Esophagus squamous epithelium (tissue), 5 donors: Measurements from ENCODE around the gene SEMA4C. TPM values are rescaled to one million over a fixed set of nuclear protein-coding genes. Genes with fewer than 3 reads are reported as not detected.
A peak's percentile ranks its signal among the peaks of the same experiment; 100 is the strongest.

ENCODE experiments used
- DNase-seq: peaks from one replicate; lab custom pipeline; 2025; lab: John Stamatoyannopoulos, UW
- H3K27ac ChIP-seq, 4 donors: fragments of 200-600 bp; sonication (generic); one replicate each; pipeline ENCODE4 v1.5.1; 2016 to 2019; ENCODE audit warnings: mild to moderate bottlenecking in 1 of 4
- H3K27me3 ChIP-seq, 4 donors: fragments of 200-600 bp; sonication (generic); 1 replicate in 3 of 4; 2 replicates in 1 of 4; pipeline versions ENCODE4 v1.5.1 to v1.6.0; 2017 to 2021; ENCODE audit warnings: antibody characterized with exemption in 1 of 4
- H3K36me3 ChIP-seq, 3 donors: fragments of 200-600 bp; sonication (generic); one replicate each; pipeline ENCODE4 v1.5.1; 2016 to 2019
- H3K4me1 ChIP-seq, 3 donors: fragments of 200-600 bp; sonication (generic); one replicate each; pipeline ENCODE4 v1.5.1; 2017 to 2019
- H3K4me3 ChIP-seq, 4 donors: fragments of 200-600 bp; sonication (generic); 1 replicate in 3 of 4; 2 replicates in 1 of 4; pipeline ENCODE4 v1.5.1; 2016 to 2019; ENCODE audit warnings: mild to moderate bottlenecking in 2 of 4, moderate library complexity in 1 of 4
- H3K9me3 ChIP-seq, 3 donors: fragments of 200-600 bp; sonication (generic); one replicate each; pipeline ENCODE4 v1.5.1; 2016 to 2019
- POLR2A ChIP-seq, 4 donors: fragments of 450-650 bp; IDR thresholded peaks; one replicate each; pipeline ENCODE4 v1.6.1; 2017; ENCODE audit warnings: antibody characterized with exemption in 4 of 4, mild to moderate bottlenecking in 4 of 4, moderate library complexity in 3 of 4
- WGBS, 2 donors: methylation state at CpG; one replicate each; pipeline ENCODE4 v1.1.5; 2018; 5-methylcytosine and 5-hydroxymethylcytosine counted together
- intact Hi-C: fragments of 100-400 bp; cut with DNase I; formaldehyde crosslinking; loops from one replicate; pipeline ENCODE4 v1.15.0; 2022
- total RNA-seq, 4 donors: library from RNA; depleted of rRNA; stranded (reverse); fragments of >200 nt; gene quantifications; one replicate each; pipeline ENCODE4 v1.1.0, GENCODE V29; 2016
- TF ChIP-seq, protein P1 (sequence below), 6 experiments: fragments of 450-650 bp in 4 of 6; fragments of 200-600 bp in 2 of 6; sonication (generic) in 2 of 6; IDR thresholded peaks; one replicate each; pipeline ENCODE4 v1.5.1; 2016 to 2019; ENCODE audit warnings: antibody characterized with exemption in 6 of 6, mild to moderate bottlenecking in 4 of 6, moderate library complexity in 4 of 6
- donor health status: DM: yes; HTN: yes; CAD: no.

SEMA4C gene
- total RNA-seq, 4 donors from 2014 or later: 7.4 to 23.8 (median 12.8) TPM

DNA sequence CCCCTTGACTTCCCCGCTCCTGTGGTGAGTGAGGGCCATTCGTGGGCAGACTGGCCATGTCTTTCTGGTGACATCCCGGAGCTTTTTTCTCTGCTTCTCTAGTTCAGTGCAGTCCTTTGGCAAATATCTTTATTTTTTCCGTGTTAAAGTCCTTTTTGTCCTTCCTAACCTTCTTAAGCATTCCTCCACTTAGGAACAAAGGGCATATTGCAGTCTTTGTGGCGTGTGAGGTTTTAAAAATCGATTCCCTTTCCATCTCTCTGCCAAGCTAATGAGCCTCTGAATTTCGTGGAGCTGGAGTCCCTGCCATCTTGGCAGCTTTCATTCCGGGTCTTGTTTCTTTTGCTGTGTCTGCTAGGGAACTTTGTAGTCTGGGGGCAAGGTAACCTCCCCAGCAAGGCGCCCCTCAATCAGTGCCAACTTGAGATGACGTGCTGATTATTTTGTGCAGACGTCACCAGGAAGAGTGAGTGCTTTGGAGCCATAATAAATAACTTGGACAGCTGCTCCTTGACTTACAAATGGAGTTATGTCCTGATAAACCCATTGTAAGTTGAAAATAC lies 48.7 kb downstream of the SEMA4C start:
- no peak overlapping the region for H3K4me3 ChIP-seq
- TF ChIP-seq POLR2A (IDR thresholded peaks at IDR 0.05): no peak
- TF ChIP-seq, protein P1, sequence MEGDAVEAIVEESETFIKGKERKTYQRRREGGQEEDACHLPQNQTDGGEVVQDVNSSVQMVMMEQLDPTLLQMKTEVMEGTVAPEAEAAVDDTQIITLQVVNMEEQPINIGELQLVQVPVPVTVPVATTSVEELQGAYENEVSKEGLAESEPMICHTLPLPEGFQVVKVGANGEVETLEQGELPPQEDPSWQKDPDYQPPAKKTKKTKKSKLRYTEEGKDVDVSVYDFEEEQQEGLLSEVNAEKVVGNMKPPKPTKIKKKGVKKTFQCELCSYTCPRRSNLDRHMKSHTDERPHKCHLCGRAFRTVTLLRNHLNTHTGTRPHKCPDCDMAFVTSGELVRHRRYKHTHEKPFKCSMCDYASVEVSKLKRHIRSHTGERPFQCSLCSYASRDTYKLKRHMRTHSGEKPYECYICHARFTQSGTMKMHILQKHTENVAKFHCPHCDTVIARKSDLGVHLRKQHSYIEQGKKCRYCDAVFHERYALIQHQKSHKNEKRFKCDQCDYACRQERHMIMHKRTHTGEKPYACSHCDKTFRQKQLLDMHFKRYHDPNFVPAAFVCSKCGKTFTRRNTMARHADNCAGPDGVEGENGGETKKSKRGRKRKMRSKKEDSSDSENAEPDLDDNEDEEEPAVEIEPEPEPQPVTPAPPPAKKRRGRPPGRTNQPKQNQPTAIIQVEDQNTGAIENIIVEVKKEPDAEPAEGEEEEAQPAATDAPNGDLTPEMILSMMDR (IDR thresholded peaks at IDR 0.05): no peak
- no peaks in the 10 kb centered on the region for H3K27me3 ChIP-seq
- peaks cover 23 to 64% (median 29%) of the 10 kb centered on the region in 3 donors for H3K4me1 ChIP-seq
- WGBS, 2 donors: 73% methylated on average over 10 to 11 of the region's 11 CpGs
- H3K9me3 ChIP-seq: no peaks in the 10 kb centered on the region
- intact Hi-C loops: no loop called here
- DNase-seq: no peak
- H3K27ac ChIP-seq: no peak overlapping the region
- peaks cover 5 to 53% (median 6%) of the 10 kb centered on the region in 3 donors for H3K36me3 ChIP-seq

DNA sequence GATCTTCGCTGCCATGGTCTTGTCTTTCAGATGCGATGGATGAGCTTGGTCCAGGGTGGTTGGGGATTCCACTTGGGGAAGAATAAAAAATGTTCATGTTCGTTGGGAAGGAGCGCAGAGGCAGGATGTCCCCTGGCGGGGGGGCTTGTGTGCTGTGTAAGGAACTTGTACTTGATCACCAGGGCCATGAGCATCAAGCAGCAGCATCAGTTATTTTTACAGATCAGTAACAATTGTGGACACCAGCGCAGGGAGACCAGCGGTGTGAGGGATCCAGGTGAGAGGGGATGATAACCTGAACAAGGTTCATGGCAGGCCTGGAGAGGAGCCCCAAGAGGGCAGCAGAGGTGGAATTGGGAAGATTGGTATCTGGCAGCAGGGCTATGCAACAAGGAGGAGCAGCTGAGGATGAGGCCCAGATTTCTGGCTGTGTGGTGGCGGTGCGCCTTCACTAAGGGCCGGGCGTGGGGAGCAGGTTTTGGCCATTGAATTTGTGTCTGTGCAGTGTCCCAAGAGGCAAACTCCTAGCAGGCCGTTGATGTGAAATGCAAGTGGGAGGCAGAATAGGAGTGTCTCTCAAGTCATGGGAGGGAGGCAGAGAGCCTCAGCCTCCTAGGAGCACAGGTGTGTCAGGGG lies 49.9 kb downstream of the SEMA4C start:
- intact Hi-C loops: loop anchor here (5.0 kb wide), 1 partner anchor 32 kb away; no protein-coding TSS in a partner anchor
- no peak for DNase-seq
- no peak overlapping the region for H3K4me3 ChIP-seq
- no peak overlapping the region for H3K27ac ChIP-seq
- H3K36me3 ChIP-seq: peaks cover under 1 to 41% (median 3%) of the 10 kb centered on the region in 3 donors
- TF ChIP-seq, protein P1 (IDR thresholded peaks at IDR 0.05): no peak
- TF ChIP-seq POLR2A (IDR thresholded peaks at IDR 0.05): no peak
- H3K27me3 ChIP-seq: no peaks in the 10 kb centered on the region
- H3K9me3 ChIP-seq: no peaks in the 10 kb centered on the region
- peaks cover 23 to 69% (median 32%) of the 10 kb centered on the region in 3 donors for H3K4me1 ChIP-seq
- WGBS, 2 donors: 88 to 90% methylated on average over 10 of the region's 12 CpGs

DNA sequence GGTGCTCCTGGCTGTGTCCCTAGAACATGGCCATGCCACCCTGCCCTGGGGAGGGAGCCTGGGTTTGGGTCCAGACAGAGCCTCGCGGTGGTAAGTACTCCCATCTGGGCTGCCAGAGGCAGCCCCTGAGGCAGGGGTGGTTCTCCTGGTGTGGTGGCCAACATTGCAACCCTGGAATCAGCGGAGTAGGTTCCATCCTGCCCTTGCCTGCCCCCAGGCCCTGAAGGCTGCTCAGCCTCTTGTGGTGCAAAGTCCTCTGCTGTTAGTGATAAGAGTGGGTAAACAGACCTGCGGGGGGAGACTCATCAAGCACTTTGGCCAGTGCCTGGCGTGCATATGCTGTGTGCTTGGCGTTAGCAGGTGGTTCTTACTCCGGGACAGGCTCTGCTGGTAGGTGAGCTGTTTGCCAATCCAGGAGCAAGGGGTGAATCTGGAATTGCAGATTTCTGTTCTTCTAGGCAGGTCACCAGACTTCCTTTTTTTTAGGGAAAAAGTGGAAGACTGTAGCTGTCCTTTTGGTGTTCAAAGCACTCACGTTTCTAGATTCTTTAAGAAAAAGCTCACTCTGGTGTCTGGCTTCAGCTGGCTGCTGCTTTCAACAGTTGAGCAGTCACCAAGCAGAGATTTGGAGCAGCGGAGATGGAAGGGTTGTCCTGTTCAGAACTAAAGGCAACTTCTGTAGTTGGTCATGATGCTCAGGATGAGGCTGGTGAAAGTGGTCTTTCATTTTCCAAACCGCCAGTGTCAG lies 50.6 kb downstream of the SEMA4C start:
- Histone ChIP-seq H3K9me3 (no peaks in the 10 kb centered on the region), H3K4me3 (peak overlapping the region in 1 of 4 donors; percentile 15), H3K36me3 (peaks cover 0 to 35% (median 3%) of the 10 kb centered on the region in 3 donors), H3K4me1 (peaks cover 23 to 71% (median 32%) of the 10 kb centered on the region in 3 donors), H3K27me3 (no peaks in the 10 kb centered on the region), H3K27ac (no peak overlapping the region)
- intact Hi-C loops: loop anchor here (5.0 kb wide), 1 partner anchor 33 kb away; no protein-coding TSS in a partner anchor
- no peak for DNase-seq
- TF ChIP-seq, protein P1 (IDR thresholded peaks at IDR 0.05): no peak
- no peak for TF ChIP-seq POLR2A (IDR thresholded peaks at IDR 0.05)
- 50 to 74% methylated on average over 5 to 9 of the region's 10 CpGs for WGBS, 2 donors

GRCh38 chr2:96817882-96818281 lies 52.0 kb downstream of the SEMA4C start:
- intact Hi-C loops: loop anchor here (5.0 kb wide), 1 partner anchor 34 kb away; no protein-coding TSS in a partner anchor
- H3K4me1 ChIP-seq: peaks cover 23 to 57% (median 32%) of the 10 kb centered on the region in 3 donors

More at GRCh38 chr2:96817882-96818281, 52.0 kb downstream of the SEMA4C start:
- Histone ChIP-seq H3K36me3 (peaks cover 0 to 26% (median 3%) of the 10 kb centered on the region in 3 donors), H3K9me3 (no peaks in the 10 kb centered on the region), H3K27ac (no peak overlapping the region), H3K27me3 (no peaks in the 10 kb centered on the region), H3K4me3 (peak overlapping the region in 3 of 4 donors; percentile 63 to 91 (median 80))
- DNase-seq: no peak
- TF ChIP-seq, protein P1 (IDR thresholded peaks at IDR 0.05): no peak
- TF ChIP-seq POLR2A (IDR thresholded peaks at IDR 0.05): no peak
- WGBS, 2 donors: 85 to 89% methylated on average over 8 of the region's 8 CpGs
